ENCODE data around the gene SVEP1.

Gene SVEP1

GRCh38 chr9:110543631-110544051, 35.9 kb downstream of the SVEP1 start:
- TF ChIP-seq POLR2AphosphoS5 (IDR thresholded peaks at IDR 0.05; ENCODE audit: low read depth, low read length), result no peak
- TF ChIP-seq, protein P1, sequence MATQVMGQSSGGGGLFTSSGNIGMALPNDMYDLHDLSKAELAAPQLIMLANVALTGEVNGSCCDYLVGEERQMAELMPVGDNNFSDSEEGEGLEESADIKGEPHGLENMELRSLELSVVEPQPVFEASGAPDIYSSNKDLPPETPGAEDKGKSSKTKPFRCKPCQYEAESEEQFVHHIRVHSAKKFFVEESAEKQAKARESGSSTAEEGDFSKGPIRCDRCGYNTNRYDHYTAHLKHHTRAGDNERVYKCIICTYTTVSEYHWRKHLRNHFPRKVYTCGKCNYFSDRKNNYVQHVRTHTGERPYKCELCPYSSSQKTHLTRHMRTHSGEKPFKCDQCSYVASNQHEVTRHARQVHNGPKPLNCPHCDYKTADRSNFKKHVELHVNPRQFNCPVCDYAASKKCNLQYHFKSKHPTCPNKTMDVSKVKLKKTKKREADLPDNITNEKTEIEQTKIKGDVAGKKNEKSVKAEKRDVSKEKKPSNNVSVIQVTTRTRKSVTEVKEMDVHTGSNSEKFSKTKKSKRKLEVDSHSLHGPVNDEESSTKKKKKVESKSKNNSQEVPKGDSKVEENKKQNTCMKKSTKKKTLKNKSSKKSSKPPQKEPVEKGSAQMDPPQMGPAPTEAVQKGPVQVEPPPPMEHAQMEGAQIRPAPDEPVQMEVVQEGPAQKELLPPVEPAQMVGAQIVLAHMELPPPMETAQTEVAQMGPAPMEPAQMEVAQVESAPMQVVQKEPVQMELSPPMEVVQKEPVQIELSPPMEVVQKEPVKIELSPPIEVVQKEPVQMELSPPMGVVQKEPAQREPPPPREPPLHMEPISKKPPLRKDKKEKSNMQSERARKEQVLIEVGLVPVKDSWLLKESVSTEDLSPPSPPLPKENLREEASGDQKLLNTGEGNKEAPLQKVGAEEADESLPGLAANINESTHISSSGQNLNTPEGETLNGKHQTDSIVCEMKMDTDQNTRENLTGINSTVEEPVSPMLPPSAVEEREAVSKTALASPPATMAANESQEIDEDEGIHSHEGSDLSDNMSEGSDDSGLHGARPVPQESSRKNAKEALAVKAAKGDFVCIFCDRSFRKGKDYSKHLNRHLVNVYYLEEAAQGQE (IDR thresholded peaks at IDR 0.05; ENCODE audit: insufficient read depth in 1 of 2, low read depth in 2 of 2, low read length in 2 of 2), result no peak
- TF ChIP-seq FOXP2 (optimal IDR thresholded peaks at IDR 0.05; ENCODE audit: borderline replicate concordance, extremely low read depth, extremely low read length, insufficient read depth), result no peak
- TF ChIP-seq SIN3A (IDR thresholded peaks at IDR 0.05; ENCODE audit: borderline replicate concordance, insufficient read depth, low read length), result no peak
- TF ChIP-seq TAF1 (IDR thresholded peaks at IDR 0.05; ENCODE audit: borderline replicate concordance, insufficient read depth, low read length), result no peak

- no peak for TF ChIP-seq TAF1 (IDR thresholded peaks at IDR 0.05; ENCODE audit: borderline replicate concordance, insufficient read depth, low read length)
- no peak for TF ChIP-seq SIN3A (IDR thresholded peaks at IDR 0.05; ENCODE audit: borderline replicate concordance, insufficient read depth, low read length)
- no peak for TF ChIP-seq POLR2AphosphoS5 (IDR thresholded peaks at IDR 0.05; ENCODE audit: low read depth, low read length)
Measured at GRCh38 chr9:110541950-110542349, 37.6 kb downstream of the SVEP1 start.

DNA sequence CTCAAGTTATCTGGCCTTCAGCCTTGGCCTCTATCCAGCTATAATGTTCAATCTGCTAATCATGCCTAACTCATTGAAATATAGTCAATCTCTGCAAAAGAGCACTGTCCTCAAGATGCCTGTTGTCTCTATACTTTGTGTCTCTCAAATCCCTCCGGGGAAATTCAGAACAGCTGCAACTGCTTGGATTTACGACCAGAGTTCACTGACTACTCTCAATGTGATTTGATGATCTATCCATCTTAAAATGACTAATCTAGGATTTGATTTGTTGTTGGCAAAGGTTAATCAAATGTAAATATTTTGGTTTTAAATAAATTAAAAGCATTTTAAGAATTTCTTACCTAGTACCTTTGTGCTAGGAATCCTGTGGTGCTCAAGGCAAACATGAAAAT, 40.9 kb downstream of the SVEP1 start:
- TF ChIP-seq, protein P1 (IDR thresholded peaks at IDR 0.05; ENCODE audit: insufficient read depth in 1 of 2, low read depth in 2 of 2, low read length in 2 of 2), result no peak
- TF ChIP-seq FOXP2 (optimal IDR thresholded peaks at IDR 0.05; ENCODE audit: borderline replicate concordance, extremely low read depth, extremely low read length, insufficient read depth) (no peak), POLR2AphosphoS5 (IDR thresholded peaks at IDR 0.05; ENCODE audit: low read depth, low read length) (no peak), SIN3A (IDR thresholded peaks at IDR 0.05; ENCODE audit: borderline replicate concordance, insufficient read depth, low read length) (no peak), TAF1 (IDR thresholded peaks at IDR 0.05; ENCODE audit: borderline replicate concordance, insufficient read depth, low read length) (no peak)

GRCh38 chr9:110537841-110538646, 41.5 kb downstream of the SVEP1 start:
- no peak for TF ChIP-seq SIN3A (IDR thresholded peaks at IDR 0.05; ENCODE audit: borderline replicate concordance, insufficient read depth, low read length)
- TF ChIP-seq POLR2AphosphoS5 (IDR thresholded peaks at IDR 0.05; ENCODE audit: low read depth, low read length), result no peak
- no peak for TF ChIP-seq FOXP2 (optimal IDR thresholded peaks at IDR 0.05; ENCODE audit: borderline replicate concordance, extremely low read depth, extremely low read length, insufficient read depth)
- no peak for TF ChIP-seq TAF1 (IDR thresholded peaks at IDR 0.05; ENCODE audit: borderline replicate concordance, insufficient read depth, low read length)
- TF ChIP-seq, protein P1 (IDR thresholded peaks at IDR 0.05; ENCODE audit: insufficient read depth in 1 of 2, low read depth in 2 of 2, low read length in 2 of 2), result no peak

- no peak for TF ChIP-seq FOXP2 (optimal IDR thresholded peaks at IDR 0.05; ENCODE audit: borderline replicate concordance, extremely low read depth, extremely low read length, insufficient read depth)
- TF ChIP-seq POLR2AphosphoS5 (IDR thresholded peaks at IDR 0.05; ENCODE audit: low read depth, low read length), result no peak; the same call in 1 of the 2 replicates
- no peak for TF ChIP-seq SIN3A (IDR thresholded peaks at IDR 0.05; ENCODE audit: borderline replicate concordance, insufficient read depth, low read length)
- TF ChIP-seq TAF1 (IDR thresholded peaks at IDR 0.05; ENCODE audit: borderline replicate concordance, insufficient read depth, low read length), result no peak
- TF ChIP-seq, protein P1 (IDR thresholded peaks at IDR 0.05; ENCODE audit: insufficient read depth in 1 of 2, low read depth in 2 of 2, low read length in 2 of 2), result no peak
Measured at GRCh38 chr9:110536822-110537221, 42.7 kb downstream of the SVEP1 start.
